H1 (cell line): ENCODE measurements around the gene SAMD7. TPM values are rescaled to one million over a fixed set of nuclear protein-coding genes. Genes with fewer than 3 reads are reported as not detected.

Source experiments
- CTCF ChIA-PET: fragments of 300-600 bp; sonication (Branson Sonifier 250); formaldehyde crosslinking; loops from one replicate; lab custom pipeline; 2021; ENCODE audit not compliant: partially characterized antibody; lab: Charles Lee
- POLR2A ChIA-PET: fragments of 300-600 bp; sonication (Branson Sonifier 250); formaldehyde crosslinking; loops from one replicate; lab custom pipeline; 2021; ENCODE audit warnings: inconsistent platforms; ENCODE audit not compliant: partially characterized antibody; lab: Charles Lee
- DNase-seq, 2 experiments: peaks; one replicate each; pipeline versions ENCODE4 v3.0.0 to v3.0.0-alpha.2; 2010 to 2022; ENCODE audit warnings: low spot score in 2 of 2, low read depth in 1 of 2, mixed read lengths in 1 of 2
- FAIRE-seq: peaks from 2 replicates; lab custom pipeline; 2011; peaks lifted over from hg19 to GRCh38; lab: Jason Lieb, UNC
- H2AFZ ChIP-seq: 2 replicates; pipeline ENCODE4 v1.8.1; 2012; ENCODE audit warnings: low read length, inconsistent platforms
- H2AK5ac ChIP-seq: 2 replicates; pipeline ENCODE4 v1.6.1; 2013; ENCODE audit warnings: low read depth, low read length
- H2BK120ac ChIP-seq: replicated peaks from 2 replicates; pipeline ENCODE3; 2013; ENCODE audit warnings: low read depth, low read length, inconsistent platforms
- H2BK12ac ChIP-seq: 2 replicates; pipeline ENCODE4 v1.6.1; 2013; ENCODE audit warnings: low read depth, low read length
- H2BK15ac ChIP-seq: 2 replicates; pipeline ENCODE4 v1.6.1; 2013; ENCODE audit warnings: low read length
- H2BK20ac ChIP-seq: 2 replicates; pipeline ENCODE4 v1.6.1; 2013; ENCODE audit warnings: low read length
- H2BK5ac ChIP-seq: 2 replicates; pipeline ENCODE4 v1.6.1; 2013; ENCODE audit warnings: low read depth, low read length
- H3K14ac ChIP-seq: 2 replicates; pipeline ENCODE4 v1.6.1; 2013; ENCODE audit warnings: inconsistent platforms; ENCODE audit not compliant: insufficient read length
- H3K18ac ChIP-seq: 2 replicates; pipeline ENCODE4 v1.6.1; 2013; ENCODE audit warnings: low read length; ENCODE audit errors: extremely low read depth
- H3K23ac ChIP-seq: 2 replicates; pipeline ENCODE4 v1.6.1; 2013; ENCODE audit warnings: inconsistent platforms; ENCODE audit not compliant: insufficient read length
- H3K23me2 ChIP-seq: 2 replicates; pipeline ENCODE4 v1.6.1; 2013; ENCODE audit warnings: low read depth, low read length
- H3K27ac ChIP-seq: 2 replicates; pipeline ENCODE4 v1.6.1; 2011; ENCODE audit warnings: low read depth, low read length, inconsistent platforms
- H3K27me3 ChIP-seq, 4 experiments: replicated peaks in 1 of 4; 1 replicate in 1 of 4; 2 replicates in 3 of 4; pipeline versions ENCODE4 v1.6.1 to v1.8.1; 2011 to 2013; ENCODE audit warnings: low read length in 3 of 4, mild to moderate bottlenecking in 3 of 4, inconsistent platforms in 2 of 4, mixed read lengths in 2 of 4, moderate library complexity in 1 of 4; ENCODE audit not compliant: control insufficient read depth in 3 of 4, insufficient read depth in 3 of 4; ENCODE audit errors: extremely low read depth in 1 of 4
- H3K36me3 ChIP-seq, 4 experiments: 2 replicates each; pipeline versions ENCODE4 v1.6.1 to v1.8.1; 2011 to 2013; ENCODE audit warnings: mild to moderate bottlenecking in 4 of 4, low read length in 3 of 4, moderate library complexity in 2 of 4, control low read depth in 1 of 4, inconsistent platforms in 1 of 4; ENCODE audit not compliant: insufficient read depth in 4 of 4, control insufficient read depth in 2 of 4
- H3K4ac ChIP-seq: replicated peaks from 2 replicates; pipeline ENCODE3; 2013; ENCODE audit warnings: low read length, low read depth, mixed read lengths, inconsistent platforms; ENCODE audit not compliant: insufficient read length
- H3K4me1 ChIP-seq, 4 experiments: replicated peaks in 1 of 4; 1 replicate in 1 of 4; 2 replicates in 3 of 4; pipeline versions ENCODE4 v1.6.1 to v1.8.1; 2011 to 2013; ENCODE audit warnings: low read length in 3 of 4, inconsistent platforms in 2 of 4, mixed read lengths in 1 of 4; ENCODE audit not compliant: insufficient read depth in 4 of 4, control insufficient read depth in 3 of 4
- H3K4me2 ChIP-seq, 2 experiments: 2 replicates each; pipeline versions ENCODE4 v1.6.1 to v1.8.1; 2011 to 2013; ENCODE audit warnings: low read depth in 2 of 2, low read length in 2 of 2, control low read depth in 1 of 2, inconsistent platforms in 1 of 2, mild to moderate bottlenecking in 1 of 2; ENCODE audit not compliant: insufficient read depth in 1 of 2
- H3K4me3 ChIP-seq, 4 experiments: fragments of 200-600, 300-600 bp in 1 of 4; sonication (generic), shearing (Covaris generic), sonication (Bioruptor Twin) in 1 of 4; 2 replicates each; pipeline versions ENCODE4 v1.5.1 to v1.8.1; 2011 to 2016; ENCODE audit warnings: low read length in 4 of 4, low read depth in 3 of 4, control low read depth in 2 of 4, inconsistent platforms in 2 of 4, mild to moderate bottlenecking in 2 of 4, mixed read lengths in 1 of 4, moderate library complexity in 1 of 4; ENCODE audit not compliant: insufficient read depth in 2 of 4; ENCODE audit errors: extremely low read depth in 1 of 4
- H3K56ac ChIP-seq: replicated peaks from 2 replicates; pipeline ENCODE3; 2013; ENCODE audit warnings: low read depth, mild to moderate bottlenecking, mixed read lengths, low read length, inconsistent platforms; ENCODE audit not compliant: insufficient read length
- H3K79me1 ChIP-seq: 2 replicates; pipeline ENCODE4 v1.6.1; 2013; ENCODE audit warnings: low read depth, low read length, control low read depth
- H3K79me2 ChIP-seq, 2 experiments: 2 replicates each; pipeline versions ENCODE4 v1.6.1 to v1.8.1; 2012 to 2013; ENCODE audit warnings: low read length in 2 of 2, mild to moderate bottlenecking in 2 of 2, inconsistent platforms in 1 of 2; ENCODE audit not compliant: insufficient read depth in 2 of 2, control insufficient read depth in 1 of 2
- H3K9ac ChIP-seq, 4 experiments: replicated peaks in 1 of 4; 1 replicate in 1 of 4; 2 replicates in 3 of 4; pipeline versions ENCODE4 v1.6.1 to v1.8.1; 2011 to 2013; ENCODE audit warnings: low read depth in 3 of 4, low read length in 3 of 4, control low read depth in 2 of 4, mild to moderate bottlenecking in 2 of 4, moderate library complexity in 2 of 4, inconsistent platforms in 1 of 4; ENCODE audit errors: extremely low read depth in 1 of 4
- H3K9me3 ChIP-seq, 2 experiments: 2 replicates each; pipeline versions ENCODE4 v1.6.1 to v1.8.1; 2012 to 2013; ENCODE audit warnings: mild to moderate bottlenecking in 2 of 2, moderate library complexity in 2 of 2, control low read depth in 1 of 2, inconsistent platforms in 1 of 2, low read depth in 1 of 2, low read length in 1 of 2, mixed read lengths in 1 of 2; ENCODE audit not compliant: insufficient read depth in 2 of 2
- H4K20me1 ChIP-seq, 2 experiments: replicated peaks in 1 of 2; 2 replicates each; pipeline versions ENCODE3 to v1.8.1; 2011 to 2013; ENCODE audit warnings: inconsistent platforms in 2 of 2, low read length in 2 of 2, mild to moderate bottlenecking in 1 of 2; ENCODE audit not compliant: insufficient read depth in 2 of 2, control insufficient read depth in 1 of 2
- H4K5ac ChIP-seq: 2 replicates; pipeline ENCODE4 v1.6.1; 2013; ENCODE audit warnings: low read length, low read depth, mixed read lengths, inconsistent platforms; ENCODE audit not compliant: insufficient read length
- H4K8ac ChIP-seq: 2 replicates; pipeline ENCODE4 v1.8.0; 2013; ENCODE audit warnings: mild to moderate bottlenecking, moderate library complexity, low read length, inconsistent platforms; ENCODE audit not compliant: insufficient read depth; ENCODE audit errors: extremely low read depth
- H4K91ac ChIP-seq: replicated peaks from 2 replicates; pipeline ENCODE3; 2013; ENCODE audit warnings: low read length, mixed read lengths, inconsistent platforms; ENCODE audit not compliant: insufficient read length
- NANOG ChIP-seq: IDR thresholded peaks from 2 replicates; pipeline ENCODE4 v1.6.1; 2011; ENCODE audit warnings: low read length, low read depth, mild to moderate bottlenecking, inconsistent platforms; ENCODE audit not compliant: insufficient read depth, poor library complexity, severe bottlenecking
- YY1 ChIP-seq: IDR thresholded peaks from 2 replicates; pipeline ENCODE4 v1.6.1; 2011; ENCODE audit warnings: low read depth, mild to moderate bottlenecking, low read length
- WGBS, 2 experiments: shearing (Covaris generic) in 1 of 2; methylation state at CpG; one replicate each; pipeline versions ENCODE4 v1.1.6 to v1.1.7; 2013 to 2015; ENCODE audit warnings: low lambda C conversion rate in 2 of 2, mixed read lengths in 2 of 2, inconsistent platforms in 1 of 2, low coverage in 1 of 2, missing lambda C conversion rate in 1 of 2; ENCODE audit not compliant: insufficient replicate concordance in 2 of 2, insufficient coverage in 1 of 2, insufficient read length in 1 of 2; ENCODE audit errors: extremely low coverage in 1 of 2, missing lambda C conversion rate in 1 of 2; 5-methylcytosine and 5-hydroxymethylcytosine counted together
- polyA plus RNA-seq, 7 experiments: library from polyadenylated mRNA; depleted of rRNA in 3 of 7; stranded (reverse) in 5 of 7; unstranded in 2 of 7; fragments of >200 nt in 5 of 7; fragments of 200-250 nt in 2 of 7; gene quantifications; 1 replicate in 5 of 7; 2 replicates in 1 of 7; 4 replicates in 1 of 7; pipeline versions ENCODE4 v1.2.1 to v1.2.3, GENCODE V29; 2011 to 2013; ENCODE audit warnings: missing spikeins in 2 of 7, mixed read lengths in 2 of 7
- total RNA-seq: library from RNA; stranded (reverse); fragmentation: NEBNext Ultra II Directional; extraction: Animal tissue kit (Norgen Biotek cat#: 25700); gene quantifications from 2 replicates; pipeline ENCODE4 v1.2.1, GENCODE V29; 2021
- TF ChIP-seq, protein P1 (sequence below): IDR thresholded peaks from 2 replicates; pipeline ENCODE4 v1.6.1; 2012; ENCODE audit warnings: low read length, inconsistent platforms

The SAMD7 gene
- total and polyA plus RNA-seq, 2 of the 8 experiments (the other 6 are each of a cell fraction or from before 2014, with no cell fraction given), result not detected

GRCh38 chr3:169865176-169865767, 46.1 kb upstream of the SAMD7 start:
- POLR2A ChIA-PET, result no interaction called here

More at GRCh38 chr3:169865176-169865767, 46.1 kb upstream of the SAMD7 start:
- H2BK12ac ChIP-seq, result no peak overlapping the region
- H3K27me3 ChIP-seq, result no peaks in the 10 kb centered on the region
- CTCF ChIA-PET, result interaction anchor here (0.6 to 6.1 kb wide), 6 partner anchors 9 to 156 kb away, joined by 3 to 37 read pairs (median 4); partner anchors contain the start of gene SEC62
- peaks cover 2 to 5% (median 4%) of the 10 kb centered on the region in 4 experiments; a peak in 5 of 7 replicates for H3K4me1 ChIP-seq
- H3K4ac ChIP-seq, result no peak overlapping the region
- WGBS, 2 experiments, result 84% methylated on average over 12 of the region's 12 CpGs; no CpG with 5 or more reads in 1 of the 2 experiments
- H4K8ac ChIP-seq, result no peak overlapping the region
- H3K23me2 ChIP-seq, result no peaks in the 10 kb centered on the region; the same call in 1 of the 2 replicates
- no peak overlapping the region for H3K27ac ChIP-seq
- no peak for FAIRE-seq
- H2BK120ac ChIP-seq, result no peak overlapping the region
- no peaks in the 10 kb centered on the region for H3K79me1 ChIP-seq
- 0 out of 2 replicates have a peak overlapping the region, but pooled peaks have one; percentile 57 for H2AFZ ChIP-seq
- no peaks in the 10 kb centered on the region for H4K20me1 ChIP-seq
- H2BK20ac ChIP-seq, result no peak overlapping the region
- no peak for TF ChIP-seq YY1
- TF ChIP-seq, protein P1, sequence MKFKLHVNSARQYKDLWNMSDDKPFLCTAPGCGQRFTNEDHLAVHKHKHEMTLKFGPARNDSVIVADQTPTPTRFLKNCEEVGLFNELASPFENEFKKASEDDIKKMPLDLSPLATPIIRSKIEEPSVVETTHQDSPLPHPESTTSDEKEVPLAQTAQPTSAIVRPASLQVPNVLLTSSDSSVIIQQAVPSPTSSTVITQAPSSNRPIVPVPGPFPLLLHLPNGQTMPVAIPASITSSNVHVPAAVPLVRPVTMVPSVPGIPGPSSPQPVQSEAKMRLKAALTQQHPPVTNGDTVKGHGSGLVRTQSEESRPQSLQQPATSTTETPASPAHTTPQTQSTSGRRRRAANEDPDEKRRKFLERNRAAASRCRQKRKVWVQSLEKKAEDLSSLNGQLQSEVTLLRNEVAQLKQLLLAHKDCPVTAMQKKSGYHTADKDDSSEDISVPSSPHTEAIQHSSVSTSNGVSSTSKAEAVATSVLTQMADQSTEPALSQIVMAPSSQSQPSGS, result no peak
- no peak for TF ChIP-seq NANOG
- no peaks in the 10 kb centered on the region for H3K36me3 ChIP-seq
- no peak overlapping the region for H2AK5ac ChIP-seq
- H4K5ac ChIP-seq, result no peak overlapping the region
- no peak overlapping the region for H3K4me2 ChIP-seq
- H3K9ac ChIP-seq, result no peak overlapping the region
- no peaks in the 10 kb centered on the region for H3K9me3 ChIP-seq
- no peak overlapping the region for H3K4me3 ChIP-seq
- no peak for DNase-seq
- H2BK5ac ChIP-seq, result no peak overlapping the region
- H3K18ac ChIP-seq, result no peak overlapping the region
- no peak overlapping the region for H2BK15ac ChIP-seq
- H3K23ac ChIP-seq, result no peak overlapping the region
- H4K91ac ChIP-seq, result no peak overlapping the region
- H3K14ac ChIP-seq, result no peak overlapping the region
- no peak overlapping the region for H3K56ac ChIP-seq
- H3K79me2 ChIP-seq, result no peaks in the 10 kb centered on the region
